ENCODE measurements around the gene SINHCAF.

SINHCAF gene

DNA sequence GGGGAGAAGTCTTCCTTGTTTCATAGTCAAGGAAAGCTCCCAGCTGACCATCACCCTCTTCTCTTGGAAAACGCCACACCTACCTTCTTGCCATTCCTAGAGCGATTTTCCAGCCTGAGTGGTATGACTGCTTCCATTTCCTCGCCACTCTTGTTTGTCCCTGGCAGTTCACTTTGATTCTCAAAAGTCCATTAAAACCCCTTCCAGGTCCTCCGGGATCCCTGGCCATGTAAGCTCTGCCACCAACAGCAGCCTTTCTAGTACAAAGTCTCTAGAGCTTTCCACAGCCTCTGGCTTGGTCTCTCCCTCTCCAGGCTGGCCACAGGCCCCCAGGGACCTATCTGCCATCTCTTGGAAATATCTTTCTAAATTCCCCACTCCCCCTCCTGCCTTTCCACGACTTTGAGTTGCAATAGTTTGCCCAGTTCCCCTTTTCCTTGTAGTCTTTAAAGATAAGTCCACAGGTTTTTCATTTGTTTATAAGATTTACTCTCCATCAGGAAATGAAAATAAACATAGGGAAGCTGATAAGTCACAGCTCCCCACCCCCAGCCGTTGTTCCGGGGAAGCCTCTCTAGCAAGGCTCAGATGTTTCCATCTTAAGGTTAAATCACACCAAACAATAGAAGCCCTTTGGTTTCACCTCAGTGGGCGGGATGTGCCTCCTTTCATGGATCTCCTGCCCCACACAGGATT lies 42.9 kb upstream of the SINHCAF start:
- peak overlapping the region; percentile 89 for H2BK120ac ChIP-seq (ENCODE audit: low read depth, low read length)
- H3K4me1 ChIP-seq (ENCODE audit: control insufficient read depth, low read depth, low read length) = peaks cover 17% of the 10 kb centered on the region
- no peaks in the 10 kb centered on the region for H3K79me2 ChIP-seq (ENCODE audit: control insufficient read depth, insufficient read depth, low read length)
- no peak overlapping the region for H3K4me3 ChIP-seq (ENCODE audit: low read length)
- peak overlapping the region; percentile 62 for H2BK5ac ChIP-seq (ENCODE audit: low read length)
- H3K27ac ChIP-seq (ENCODE audit: low read depth, low read length) = peak overlapping the region; percentile 100
- peak overlapping the region; percentile 91 for H3K4ac ChIP-seq (ENCODE audit: low read depth, low read length)
- no peak overlapping the region for H3K4me2 ChIP-seq (ENCODE audit: low read length)
- H3K36me3 ChIP-seq (ENCODE audit: control insufficient read depth, insufficient read depth, low read length) = no peaks in the 10 kb centered on the region
- H3K79me1 ChIP-seq (ENCODE audit: low read length) = no peaks in the 10 kb centered on the region
- H3K9ac ChIP-seq (ENCODE audit: low read length) = peak overlapping the region; percentile 71
- H3K27me3 ChIP-seq (ENCODE audit: insufficient read depth, low read length, poor library complexity) = no peaks in the 10 kb centered on the region
- peak; percentile 75 for DNase-seq
- H2BK15ac ChIP-seq (replicated peaks; ENCODE audit: low read depth) = no peak overlapping the region
- H2AK5ac ChIP-seq (ENCODE audit: low read length) = no peak overlapping the region
- WGBS (ENCODE audit: extremely low coverage, insufficient coverage, low lambda C conversion rate) = no CpG with 5 or more reads among the region's 8 CpGs
- peak overlapping the region; percentile 72 for H3K56ac ChIP-seq (ENCODE audit: low read length)
- no peak overlapping the region for H4K5ac ChIP-seq (ENCODE audit: low read length)
- peak overlapping the region; percentile 93 for H3K18ac ChIP-seq (ENCODE audit: low read length)
- peak overlapping the region; percentile 11 for H3K23ac ChIP-seq (ENCODE audit: low read length)
- H4K8ac ChIP-seq (ENCODE audit: low read depth, low read length) = no peak overlapping the region

DNA sequence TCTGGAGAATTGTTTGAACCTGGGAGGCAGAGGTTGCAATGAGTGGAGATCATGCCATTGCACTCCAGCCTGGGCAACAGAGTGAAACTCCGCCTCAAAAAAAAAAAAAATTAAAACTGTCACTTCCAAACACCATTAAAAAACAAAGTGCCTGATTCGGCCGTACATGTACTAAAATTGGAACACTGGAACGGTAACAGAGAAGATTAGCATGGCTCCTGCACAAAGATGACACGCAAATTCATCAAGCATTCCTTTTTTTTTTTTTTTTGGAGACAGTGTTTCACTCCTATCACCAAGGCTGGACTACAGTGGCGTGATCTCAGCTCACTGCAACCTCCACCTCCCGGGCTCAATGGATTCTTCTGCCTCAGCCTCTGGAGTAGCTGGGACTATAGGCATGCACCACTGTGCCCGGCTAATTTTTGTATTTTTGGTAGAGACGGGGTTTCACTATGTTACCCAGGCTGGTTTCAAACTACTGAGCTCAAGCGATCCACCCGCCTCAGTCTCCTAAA lies 40.2 kb upstream of the SINHCAF start:
- Histone ChIP-seq H4K5ac (ENCODE audit: low read length) (no peak overlapping the region), H3K36me3 (ENCODE audit: control insufficient read depth, insufficient read depth, low read length) (no peaks in the 10 kb centered on the region), H3K56ac (ENCODE audit: low read length) (no peak overlapping the region), H3K79me2 (ENCODE audit: control insufficient read depth, insufficient read depth, low read length) (no peaks in the 10 kb centered on the region), H2BK5ac (ENCODE audit: low read length) (no peak overlapping the region), H2BK120ac (ENCODE audit: low read depth, low read length) (no peak overlapping the region), H3K27me3 (ENCODE audit: insufficient read depth, low read length, poor library complexity) (no peaks in the 10 kb centered on the region), H4K8ac (ENCODE audit: low read depth, low read length) (no peak overlapping the region), H3K79me1 (ENCODE audit: low read length) (no peaks in the 10 kb centered on the region), H2BK15ac (replicated peaks; ENCODE audit: low read depth) (no peak overlapping the region), H2AK5ac (ENCODE audit: low read length) (no peak overlapping the region), H3K18ac (ENCODE audit: low read length) (no peak overlapping the region), H3K27ac (ENCODE audit: low read depth, low read length) (no peak overlapping the region), H3K23ac (ENCODE audit: low read length) (no peak overlapping the region), H3K4me3 (ENCODE audit: low read length) (no peak overlapping the region), H3K4me1 (ENCODE audit: control insufficient read depth, low read depth, low read length) (peaks cover 31% of the 10 kb centered on the region), H3K9ac (ENCODE audit: low read length) (no peak overlapping the region), H3K4me2 (ENCODE audit: low read length) (no peak overlapping the region), H3K4ac (ENCODE audit: low read depth, low read length) (no peak overlapping the region)
- WGBS (ENCODE audit: extremely low coverage, insufficient coverage, low lambda C conversion rate) = no CpG with 5 or more reads among the region's 11 CpGs
- no peak for DNase-seq

DNA sequence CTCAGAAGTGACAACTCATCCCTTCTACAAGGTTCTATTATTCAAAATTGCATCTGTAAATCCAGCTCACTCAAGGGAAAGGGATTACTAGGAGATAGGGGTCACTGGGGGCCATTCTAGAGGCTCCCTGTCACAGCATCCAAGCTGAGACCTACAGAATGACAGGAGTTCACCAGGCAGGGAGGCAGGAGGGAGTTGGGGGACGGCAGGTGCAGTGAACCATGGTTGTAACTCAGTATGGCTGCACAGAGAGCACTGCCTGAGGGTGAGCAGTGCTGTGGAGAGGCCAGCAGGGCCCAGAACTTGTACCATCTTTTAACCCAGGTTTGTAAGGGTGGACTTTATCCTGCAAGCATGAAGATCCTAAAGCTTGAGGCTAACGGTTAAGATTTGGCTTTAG lies 37.9 kb upstream of the SINHCAF start:
- Histone ChIP-seq H2BK5ac (ENCODE audit: low read length) (no peak overlapping the region), H3K4ac (ENCODE audit: low read depth, low read length) (no peak overlapping the region), H4K5ac (ENCODE audit: low read length) (no peak overlapping the region), H3K4me2 (ENCODE audit: low read length) (no peak overlapping the region), H3K9ac (ENCODE audit: low read length) (no peak overlapping the region), H2AK5ac (ENCODE audit: low read length) (no peak overlapping the region), H3K36me3 (ENCODE audit: control insufficient read depth, insufficient read depth, low read length) (no peaks in the 10 kb centered on the region), H3K4me3 (ENCODE audit: low read length) (no peak overlapping the region), H3K56ac (ENCODE audit: low read length) (peak overlapping the region; percentile 49), H3K27ac (ENCODE audit: low read depth, low read length) (no peak overlapping the region), H3K23ac (ENCODE audit: low read length) (no peak overlapping the region), H3K4me1 (ENCODE audit: control insufficient read depth, low read depth, low read length) (peaks cover 17% of the 10 kb centered on the region), H3K18ac (ENCODE audit: low read length) (no peak overlapping the region), H4K8ac (ENCODE audit: low read depth, low read length) (no peak overlapping the region), H2BK15ac (replicated peaks; ENCODE audit: low read depth) (no peak overlapping the region), H3K27me3 (ENCODE audit: insufficient read depth, low read length, poor library complexity) (no peaks in the 10 kb centered on the region), H3K79me1 (ENCODE audit: low read length) (no peaks in the 10 kb centered on the region), H2BK120ac (ENCODE audit: low read depth, low read length) (no peak overlapping the region), H3K79me2 (ENCODE audit: control insufficient read depth, insufficient read depth, low read length) (no peaks in the 10 kb centered on the region)
- WGBS (ENCODE audit: extremely low coverage, insufficient coverage, low lambda C conversion rate) = no CpG with 5 or more reads among the region's 2 CpGs
- DNase-seq = no peak

GRCh38 chr12:31363416-31363809 lies 37.5 kb upstream of the SINHCAF start:
- Histone ChIP-seq H3K4me3 (ENCODE audit: low read length) (no peak overlapping the region), H4K5ac (ENCODE audit: low read length) (no peak overlapping the region), H3K56ac (ENCODE audit: low read length) (no peak overlapping the region), H3K23ac (ENCODE audit: low read length) (no peak overlapping the region), H2AK5ac (ENCODE audit: low read length) (no peak overlapping the region), H3K27me3 (ENCODE audit: insufficient read depth, low read length, poor library complexity) (no peaks in the 10 kb centered on the region), H3K36me3 (ENCODE audit: control insufficient read depth, insufficient read depth, low read length) (no peaks in the 10 kb centered on the region), H2BK5ac (ENCODE audit: low read length) (no peak overlapping the region), H3K4me1 (ENCODE audit: control insufficient read depth, low read depth, low read length) (peaks cover 15% of the 10 kb centered on the region), H3K79me2 (ENCODE audit: control insufficient read depth, insufficient read depth, low read length) (no peaks in the 10 kb centered on the region), H3K4ac (ENCODE audit: low read depth, low read length) (no peak overlapping the region), H3K27ac (ENCODE audit: low read depth, low read length) (no peak overlapping the region), H4K8ac (ENCODE audit: low read depth, low read length) (no peak overlapping the region), H3K18ac (ENCODE audit: low read length) (no peak overlapping the region), H2BK15ac (replicated peaks; ENCODE audit: low read depth) (no peak overlapping the region), H3K79me1 (ENCODE audit: low read length) (no peaks in the 10 kb centered on the region), H2BK120ac (ENCODE audit: low read depth, low read length) (no peak overlapping the region), H3K9ac (ENCODE audit: low read length) (no peak overlapping the region), H3K4me2 (ENCODE audit: low read length) (no peak overlapping the region)
- DNase-seq = no peak
- WGBS (ENCODE audit: extremely low coverage, insufficient coverage, low lambda C conversion rate) = no CpG with 5 or more reads among the region's 6 CpGs

- Histone ChIP-seq H4K5ac (ENCODE audit: low read length) (peak overlapping the region; percentile 71), H3K27me3 (ENCODE audit: insufficient read depth, low read length, poor library complexity) (no peaks in the 10 kb centered on the region), H4K8ac (ENCODE audit: low read depth, low read length) (no peak overlapping the region), H3K4ac (ENCODE audit: low read depth, low read length) (peak overlapping the region; percentile 45), H3K4me1 (ENCODE audit: control insufficient read depth, low read depth, low read length) (peaks cover 15% of the 10 kb centered on the region), H3K79me1 (ENCODE audit: low read length) (no peaks in the 10 kb centered on the region), H3K18ac (ENCODE audit: low read length) (peak overlapping the region; percentile 63), H3K79me2 (ENCODE audit: control insufficient read depth, insufficient read depth, low read length) (no peaks in the 10 kb centered on the region), H2BK5ac (ENCODE audit: low read length) (peak overlapping the region; percentile 63), H3K4me2 (ENCODE audit: low read length) (no peak overlapping the region), H3K27ac (ENCODE audit: low read depth, low read length) (peak overlapping the region; percentile 72), H2BK120ac (ENCODE audit: low read depth, low read length) (no peak overlapping the region), H3K36me3 (ENCODE audit: control insufficient read depth, insufficient read depth, low read length) (no peaks in the 10 kb centered on the region), H2BK15ac (replicated peaks; ENCODE audit: low read depth) (no peak overlapping the region), H2AK5ac (ENCODE audit: low read length) (peak overlapping the region; percentile 49), H3K4me3 (ENCODE audit: low read length) (no peak overlapping the region), H3K56ac (ENCODE audit: low read length) (peak overlapping the region; percentile 90), H3K9ac (ENCODE audit: low read length) (peak overlapping the region; percentile 60), H3K23ac (ENCODE audit: low read length) (no peak overlapping the region)
- DNase-seq = peak; percentile 80
- no CpG with 5 or more reads among the region's 6 CpGs for WGBS (ENCODE audit: extremely low coverage, insufficient coverage, low lambda C conversion rate)
These were observed 36.9 kb upstream of the SINHCAF start for GRCh38 chr12:31362759-31363415.

Data from mesendoderm (in vitro differentiated cells).